HepG2 (cell line): ENCODE results near the gene GPS1. TPM values are rescaled to one million over a fixed set of nuclear protein-coding genes. Genes with fewer than 3 reads are reported as not detected.

Experiments used
- ARNT2 ChIP-seq: sonication (generic); formaldehyde crosslinking; IDR thresholded peaks from 2 replicates; pipeline ENCODE4 v1.8.0; 2022; ENCODE audit warnings: mild to moderate bottlenecking, low read depth, missing genetic modification reagents, moderate library complexity
- CTCF ChIP-seq: sonication (generic); formaldehyde crosslinking; IDR thresholded peaks from 2 replicates; pipeline ENCODE4 v1.5.0; 2020; ENCODE audit warnings: mild to moderate bottlenecking, missing genetic modification reagents, moderate library complexity
- DMAP1 ChIP-seq: IDR thresholded peaks from 2 replicates; pipeline ENCODE4 v1.6.1; 2016
- ETV5 ChIP-seq: IDR thresholded peaks from 2 replicates; pipeline ENCODE4 v1.6.1; 2018; ENCODE audit warnings: missing biosample characterization, missing genetic modification reagents, inconsistent platforms, borderline replicate concordance
- FOXP1 ChIP-seq, 2 experiments: fragments of 450-650 bp in 1 of 2; IDR thresholded peaks; 2 replicates each; pipeline ENCODE4 v1.6.1; 2017 to 2018; ENCODE audit warnings: antibody characterized with exemption in 1 of 2
- GLMP ChIP-seq: sonication (generic); formaldehyde crosslinking; IDR thresholded peaks from 2 replicates; pipeline ENCODE4 v1.9.0; 2021; ENCODE audit warnings: missing genetic modification reagents, mild to moderate bottlenecking, borderline replicate concordance
- GZF1 ChIP-seq: sonication (generic); formaldehyde crosslinking; IDR thresholded peaks from 2 replicates; pipeline ENCODE4 v1.5.1; 2020; ENCODE audit warnings: mild to moderate bottlenecking, missing genetic modification reagents
- MBD4 ChIP-seq: IDR thresholded peaks from 2 replicates; pipeline ENCODE4 v1.6.1; 2012; ENCODE audit warnings: low read length, inconsistent platforms, borderline replicate concordance
- NR2C2 ChIP-seq: sonication (generic); formaldehyde crosslinking; IDR thresholded peaks from 2 replicates; pipeline ENCODE4 v1.4.0; 2020; ENCODE audit warnings: missing genetic modification reagents, mild to moderate bottlenecking, moderate library complexity, borderline replicate concordance
- POGZ ChIP-seq: sonication (generic); formaldehyde crosslinking; IDR thresholded peaks from 2 replicates; pipeline ENCODE4 v1.4.0; 2020; ENCODE audit warnings: mild to moderate bottlenecking, missing genetic modification reagents
- TRIM24 ChIP-seq: sonication (generic); formaldehyde crosslinking; IDR thresholded peaks from 2 replicates; pipeline ENCODE4 v1.8.0; 2022; ENCODE audit warnings: mild to moderate bottlenecking, missing genetic modification reagents
- ZBTB10 ChIP-seq: sonication (generic); formaldehyde crosslinking; IDR thresholded peaks from 2 replicates; pipeline ENCODE4 v1.4.0; 2020; ENCODE audit warnings: missing genetic modification reagents, borderline replicate concordance
- ZFAT ChIP-seq: sonication (generic); formaldehyde crosslinking; conservative IDR thresholded peaks from 2 replicates; pipeline ENCODE4 v1.8.1; 2023; ENCODE audit warnings: missing genetic modification reagents, inconsistent platforms
- ZFP1 ChIP-seq: IDR thresholded peaks from 2 replicates; pipeline ENCODE4 v1.6.1; 2016
- ZFP37 ChIP-seq: sonication (generic); formaldehyde crosslinking; IDR thresholded peaks from 2 replicates; pipeline ENCODE4 v1.4.0; 2020; ENCODE audit warnings: missing genetic modification reagents, borderline replicate concordance
- ZKSCAN8 ChIP-seq: IDR thresholded peaks from 2 replicates; pipeline ENCODE4 v1.6.1; 2016; ENCODE audit warnings: borderline replicate concordance, missing genetic modification reagents, missing compliant biosample characterization
- ZNF10 ChIP-seq: sonication (generic); formaldehyde crosslinking; IDR thresholded peaks from 2 replicates; pipeline ENCODE4 v1.4.0; 2020; ENCODE audit warnings: mild to moderate bottlenecking, low read depth, missing genetic modification reagents, borderline replicate concordance
- ZNF629 ChIP-seq: sonication (generic); formaldehyde crosslinking; conservative IDR thresholded peaks from 2 replicates; pipeline ENCODE4 v1.5.0; 2020; ENCODE audit warnings: missing genetic modification reagents
- polyA plus RNA-seq, 8 experiments: library from polyadenylated mRNA; depleted of rRNA in 3 of 8; stranded (reverse) in 7 of 8; unstranded in 1 of 8; fragments of >200 nt; fragmentation: Illumina TruSeq in 4 of 8; extraction: Trizol in 4 of 8; gene quantifications; 2 replicates each; pipeline versions ENCODE4 v1.2.1 to v1.2.3, GENCODE V29; 2011 to 2016; ENCODE audit warnings: low read depth in 4 of 8, missing spikeins in 1 of 8, mixed read lengths in 1 of 8; ENCODE audit not compliant: insufficient read depth in 1 of 8
- total RNA-seq, 5 experiments: library from RNA; depleted of rRNA; stranded (reverse); fragments of >200 nt; fragmentation: Illumina TruSeq; extraction: Trizol; gene quantifications; 2 replicates each; pipeline ENCODE4 v1.2.3, GENCODE V29; 2016; ENCODE audit warnings: low read depth in 1 of 5
- TF ChIP-seq, protein P1 (sequence below): sonication (generic); formaldehyde crosslinking; IDR thresholded peaks from 2 replicates; pipeline ENCODE4 v1.4.0; 2020; ENCODE audit warnings: missing genetic modification reagents

The GPS1 gene
- total and polyA plus RNA-seq, 2 of the 13 experiments (the other 11 are each of a cell fraction or from before 2014, with no cell fraction given), result 124 to 128 TPM

DNA sequence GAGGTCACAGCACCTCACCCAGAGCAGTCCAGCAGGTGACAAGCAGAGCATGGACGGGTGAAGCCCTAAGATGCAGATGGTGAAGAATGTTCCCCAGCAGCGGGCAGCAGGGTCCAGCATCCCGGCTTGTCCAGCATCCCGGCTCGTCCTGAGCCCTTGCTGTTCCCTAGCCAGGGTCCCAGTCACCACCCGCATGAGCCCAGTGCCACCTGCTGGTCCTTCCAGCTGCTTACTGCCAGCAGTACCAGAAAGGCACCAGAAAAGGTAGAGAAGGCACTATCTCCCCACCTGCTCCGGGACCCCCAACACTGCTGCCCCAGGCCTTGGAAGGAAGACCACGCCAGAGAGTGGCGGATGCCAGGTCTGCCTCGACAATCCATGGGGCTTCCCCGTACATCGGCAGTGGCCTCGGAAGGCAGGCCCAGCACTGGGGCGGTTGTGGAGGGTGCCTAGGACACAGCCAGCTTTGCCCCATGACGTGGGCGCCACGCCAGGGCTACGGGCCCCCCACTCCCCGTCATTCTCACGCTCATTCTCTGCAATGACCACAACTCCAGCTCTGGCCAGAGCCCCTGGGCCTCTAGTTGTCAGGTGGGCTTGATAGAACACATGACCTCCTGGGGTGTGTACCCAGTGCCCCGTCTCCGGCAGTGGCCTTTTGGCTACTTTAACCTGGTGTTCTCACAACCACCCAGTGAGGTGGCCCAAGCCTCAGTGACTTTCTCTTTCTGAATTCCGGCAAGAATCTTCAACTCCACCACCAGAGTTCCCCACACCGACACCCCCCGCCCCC, 30.4 kb upstream of the GPS1 start (continued):
- TF ChIP-seq ZBTB10 (CRISPR knock-in tag), result no peak; the same call in 1 of the 2 replicates
- peak; percentile 79; the same call in 1 of the 2 replicates for TF ChIP-seq ARNT2
- TF ChIP-seq GLMP (CRISPR knock-in tag), result no peak; the same call in 1 of the 2 replicates
- no peak; the same call in 1 of the 2 replicates for TF ChIP-seq ZKSCAN8 (CRISPR knock-in tag)
- no peak for TF ChIP-seq TRIM24 (CRISPR knock-in tag)
- 0 out of 2 replicates have a peak, but pooled peaks have one; percentile 53 for TF ChIP-seq ZFAT (CRISPR knock-in tag)
- peak; percentile 30 for TF ChIP-seq ZNF629 (CRISPR knock-in tag)
- TF ChIP-seq CTCF (CRISPR knock-in tag), result peak; percentile 99
- TF ChIP-seq, protein P1, sequence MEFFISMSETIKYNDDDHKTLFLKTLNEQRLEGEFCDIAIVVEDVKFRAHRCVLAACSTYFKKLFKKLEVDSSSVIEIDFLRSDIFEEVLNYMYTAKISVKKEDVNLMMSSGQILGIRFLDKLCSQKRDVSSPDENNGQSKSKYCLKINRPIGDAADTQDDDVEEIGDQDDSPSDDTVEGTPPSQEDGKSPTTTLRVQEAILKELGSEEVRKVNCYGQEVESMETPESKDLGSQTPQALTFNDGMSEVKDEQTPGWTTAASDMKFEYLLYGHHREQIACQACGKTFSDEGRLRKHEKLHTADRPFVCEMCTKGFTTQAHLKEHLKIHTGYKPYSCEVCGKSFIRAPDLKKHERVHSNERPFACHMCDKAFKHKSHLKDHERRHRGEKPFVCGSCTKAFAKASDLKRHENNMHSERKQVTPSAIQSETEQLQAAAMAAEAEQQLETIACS (CRISPR knock-in tag), result peak; percentile 65; the same call in 1 of the 2 replicates
- peak; percentile 14; the same call in 1 of the 2 replicates for TF ChIP-seq ETV5 (CRISPR knock-in tag)
- TF ChIP-seq ZFP1, result 0 out of 2 replicates have a peak, but pooled peaks have one; percentile 44
- TF ChIP-seq MBD4, result no peak
- peak; percentile 87; the same call in 1 of the 2 replicates for TF ChIP-seq GZF1
- peak; percentile 72; the same call in 1 of the 2 replicates for TF ChIP-seq ZFP37
- TF ChIP-seq NR2C2 (CRISPR knock-in tag), result no peak
- no peak; the same call in 1 of the 2 replicates for TF ChIP-seq ZNF10
- TF ChIP-seq DMAP1 (CRISPR knock-in tag), result 0 out of 2 replicates have a peak, but pooled peaks have one; percentile 26
- TF ChIP-seq POGZ (CRISPR knock-in tag), result no peak
- TF ChIP-seq FOXP1 (IDR thresholded peaks at IDR 0.05), result no peak
- no peak for TF ChIP-seq FOXP1 (CRISPR knock-in tag; IDR thresholded peaks at IDR 0.05)
